H9 (cell line): ENCODE data around the gene ERN1. TPM values are rescaled to one million over a fixed set of nuclear protein-coding genes. Genes with fewer than 3 reads are reported as not detected.

Experiments used
- DNase-seq: peaks from one replicate; pipeline ENCODE4 v3.0.0-alpha.2; 2017
- H2AFZ ChIP-seq: one replicate; pipeline ENCODE4 v1.6.1; 2013; ENCODE audit warnings: mild to moderate bottlenecking, low read length, control low read depth, moderate library complexity
- H2AK5ac ChIP-seq: 2 replicates; pipeline ENCODE4 v1.6.1; 2013; ENCODE audit warnings: low read length, control low read depth, mixed read lengths; ENCODE audit not compliant: insufficient read length
- H2BK120ac ChIP-seq: one replicate; pipeline ENCODE4 v1.6.1; 2013; ENCODE audit warnings: low read depth, mild to moderate bottlenecking, low read length, control low read depth, inconsistent platforms; ENCODE audit not compliant: poor library complexity, severe bottlenecking
- H2BK12ac ChIP-seq: 2 replicates; pipeline ENCODE4 v1.6.1; 2013; ENCODE audit warnings: low read length, control low read depth, mixed read lengths, low read depth; ENCODE audit not compliant: insufficient read length
- H2BK15ac ChIP-seq: 2 replicates; pipeline ENCODE4 v1.6.1; 2013; ENCODE audit warnings: low read depth, low read length, control low read depth
- H2BK20ac ChIP-seq: one replicate; pipeline ENCODE4 v1.6.1; 2013; ENCODE audit warnings: low read depth, mild to moderate bottlenecking, low read length, control low read depth, inconsistent platforms; ENCODE audit not compliant: poor library complexity, severe bottlenecking
- H2BK5ac ChIP-seq: 2 replicates; pipeline ENCODE4 v1.6.1; 2013; ENCODE audit warnings: low read length, control low read depth, mixed read lengths; ENCODE audit not compliant: insufficient read length
- H3K14ac ChIP-seq: 2 replicates; pipeline ENCODE4 v1.6.1; 2013; ENCODE audit warnings: low read length, control low read depth; ENCODE audit not compliant: insufficient read depth
- H3K18ac ChIP-seq: 2 replicates; pipeline ENCODE4 v1.6.1; 2013; ENCODE audit warnings: low read depth, mild to moderate bottlenecking, mixed read lengths, low read length, control low read depth; ENCODE audit not compliant: insufficient read length
- H3K23ac ChIP-seq: 2 replicates; pipeline ENCODE4 v1.6.1; 2013; ENCODE audit warnings: low read length, control low read depth, mixed read lengths, low read depth; ENCODE audit not compliant: insufficient read length
- H3K23me2 ChIP-seq: 2 replicates; pipeline ENCODE4 v1.6.1; 2013; ENCODE audit warnings: low read depth, mild to moderate bottlenecking, mixed read lengths, low read length, control low read depth; ENCODE audit not compliant: insufficient read length, poor library complexity, severe bottlenecking
- H3K27ac ChIP-seq: 2 replicates; pipeline ENCODE4 v1.5.1; 2013; ENCODE audit warnings: low read length, control low read depth, mixed read lengths, low read depth; ENCODE audit not compliant: insufficient read length
- H3K27me3 ChIP-seq: 2 replicates; pipeline ENCODE4 v1.6.1; 2013; ENCODE audit warnings: low read length, control low read depth, inconsistent platforms; ENCODE audit not compliant: insufficient read depth
- H3K4ac ChIP-seq: 2 replicates; pipeline ENCODE4 v1.6.1; 2013; ENCODE audit warnings: low read depth, mild to moderate bottlenecking, control low read depth, inconsistent platforms, low read length, moderate library complexity
- H3K4me1 ChIP-seq: 2 replicates; pipeline ENCODE4 v1.6.1; 2013; ENCODE audit warnings: low read length, control low read depth, inconsistent platforms; ENCODE audit not compliant: insufficient read depth
- H3K4me2 ChIP-seq: 2 replicates; pipeline ENCODE4 v1.6.1; 2013; ENCODE audit warnings: low read length, control low read depth, mixed read lengths; ENCODE audit not compliant: insufficient read length, insufficient read depth
- H3K56ac ChIP-seq: 2 replicates; pipeline ENCODE4 v1.6.1; 2013; ENCODE audit warnings: low read depth, mild to moderate bottlenecking, mixed read lengths, low read length, control low read depth; ENCODE audit not compliant: insufficient read length
- H3K79me1 ChIP-seq: 2 replicates; pipeline ENCODE4 v1.6.1; 2013; ENCODE audit warnings: low read depth, mild to moderate bottlenecking, moderate library complexity, low read length, control low read depth, inconsistent platforms; ENCODE audit not compliant: insufficient read depth, poor library complexity, severe bottlenecking
- H3K79me2 ChIP-seq: 2 replicates; pipeline ENCODE4 v1.6.1; 2013; ENCODE audit warnings: low read length, control low read depth, inconsistent platforms; ENCODE audit not compliant: insufficient read depth
- H3K9ac ChIP-seq: 2 replicates; pipeline ENCODE4 v1.6.1; 2013; ENCODE audit warnings: low read length, control low read depth, mixed read lengths; ENCODE audit not compliant: insufficient read length; ENCODE audit errors: extremely low read depth
- H3K9me3 ChIP-seq: one replicate; pipeline ENCODE4 v1.6.1; 2013; ENCODE audit warnings: low read depth, low read length, inconsistent platforms; ENCODE audit not compliant: control insufficient read depth
- H3T11ph ChIP-seq: one replicate; pipeline ENCODE4 v1.6.1; 2013; ENCODE audit warnings: mild to moderate bottlenecking, low read length, control low read depth, inconsistent platforms
- H4K20me1 ChIP-seq: one replicate; pipeline ENCODE4 v1.6.1; 2013; ENCODE audit not compliant: control insufficient read depth, insufficient read length, insufficient read depth
- H4K5ac ChIP-seq: 2 replicates; pipeline ENCODE4 v1.6.1; 2013; ENCODE audit warnings: low read depth, mild to moderate bottlenecking, mixed read lengths, low read length, control low read depth; ENCODE audit not compliant: insufficient read length
- H4K8ac ChIP-seq: replicated peaks from 2 replicates; pipeline ENCODE4 v1.6.1; 2013; ENCODE audit warnings: low read length, control low read depth, mixed read lengths, low read depth; ENCODE audit not compliant: insufficient read length
- H4K91ac ChIP-seq: 2 replicates; pipeline ENCODE4 v1.6.1; 2013; ENCODE audit warnings: low read depth, mild to moderate bottlenecking, moderate library complexity, mixed read lengths, low read length, control low read depth; ENCODE audit not compliant: insufficient read length
- H3K27ac Mint-ChIP-seq, 3 experiments: 2 replicates in 2 of 3; 3 replicates in 1 of 3; pipeline ENCODE4 v1.8.0; 2020 to 2021; ENCODE audit warnings: mixed read lengths in 3 of 3, mild to moderate bottlenecking in 1 of 3, moderate library complexity in 1 of 3
- H3K27me3 Mint-ChIP-seq: 2 replicates; pipeline ENCODE4 v1.8.0; 2021; ENCODE audit warnings: low read depth, mild to moderate bottlenecking, moderate library complexity, mixed read lengths
- H3K36me3 Mint-ChIP-seq, 3 experiments: 2 replicates in 2 of 3; 3 replicates in 1 of 3; pipeline ENCODE4 v1.8.0; 2020 to 2021; ENCODE audit warnings: low read depth in 3 of 3, mixed read lengths in 3 of 3; ENCODE audit not compliant: insufficient read depth in 1 of 3
- H3K4me1 Mint-ChIP-seq, 2 experiments: 2 replicates each; pipeline ENCODE4 v1.8.0; 2020; ENCODE audit warnings: mixed read lengths in 2 of 2
- H3K4me3 Mint-ChIP-seq, 2 experiments: 2 replicates in 1 of 2; 3 replicates in 1 of 2; pipeline ENCODE4 v1.8.0; 2020 to 2021; ENCODE audit warnings: mild to moderate bottlenecking in 2 of 2, mixed read lengths in 2 of 2, moderate library complexity in 1 of 2
- H3K9me3 Mint-ChIP-seq, 2 experiments: 2 replicates in 1 of 2; 3 replicates in 1 of 2; pipeline ENCODE4 v1.8.0; 2020; ENCODE audit warnings: mild to moderate bottlenecking in 2 of 2, mixed read lengths in 2 of 2, moderate library complexity in 1 of 2
- WGBS: extraction: QIAGEN DNeasy Blood & Tissue Kit; methylation state at CpG from one replicate; pipeline ENCODE4 v1.1.7; 2013; ENCODE audit warnings: missing lambda C conversion rate, low lambda C conversion rate, mixed read lengths; ENCODE audit not compliant: insufficient read length; ENCODE audit errors: extremely low coverage; 5-methylcytosine and 5-hydroxymethylcytosine counted together
- total RNA-seq: library from RNA; stranded (reverse); gene quantifications from 2 replicates; pipeline ENCODE4 v1.2.1, GENCODE V29; 2021
- TF ChIP-seq, protein P1 (sequence below): fragments of 200-600 bp; sonication (generic); conservative IDR thresholded peaks from 3 replicates; pipeline ENCODE4 v1.8.0; 2021; ENCODE audit warnings: antibody characterized with exemption, mild to moderate bottlenecking

Gene ERN1
- total RNA-seq, 1 experiment from 2014 or later, result 5.0 TPM

DNA sequence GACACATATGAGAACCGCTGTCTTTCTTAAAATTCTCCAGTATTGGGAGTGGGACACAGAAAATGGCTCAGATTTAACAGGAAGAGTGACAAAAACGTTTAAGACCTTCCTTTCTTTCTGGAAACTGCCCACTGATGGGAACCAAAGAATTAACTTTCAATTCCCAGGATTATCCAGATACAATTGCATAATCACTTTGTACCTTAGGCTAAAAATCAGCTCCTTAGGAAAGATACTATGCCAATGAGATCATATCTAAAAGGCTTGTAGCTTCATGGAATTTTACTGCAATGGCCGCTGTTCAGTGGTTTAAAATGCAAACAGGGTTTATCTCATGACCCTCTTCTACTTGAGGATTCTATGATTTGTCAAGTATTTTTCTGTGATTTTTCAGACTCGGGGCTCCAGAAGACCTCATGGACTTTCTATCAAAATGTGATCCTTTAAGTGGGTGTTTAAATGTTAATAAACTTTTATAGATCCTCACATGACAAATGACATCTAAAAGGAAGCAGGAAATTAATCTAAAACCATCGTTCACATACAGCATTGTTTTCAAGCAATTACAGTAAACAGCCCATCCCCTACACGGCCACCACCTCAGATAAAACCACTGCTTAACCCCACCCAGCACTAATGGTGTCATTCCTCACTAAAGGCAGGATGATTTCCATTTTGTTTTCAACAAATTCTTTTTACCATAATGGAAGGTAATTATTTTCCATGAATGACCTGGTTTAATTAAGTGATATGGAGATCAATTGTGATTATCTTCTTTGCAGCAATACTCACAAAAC is 31.6 kb upstream of the ERN1 start:
- Histone ChIP-seq H2BK20ac (no peak overlapping the region), H3K14ac (no peak overlapping the region), H2BK15ac (no peak overlapping the region), H3K23me2 (no peaks in the 10 kb centered on the region), H3K4me2 (no peak overlapping the region), H3K56ac (no peak overlapping the region), H3K9ac (no peak overlapping the region), H4K20me1 (no peaks in the 10 kb centered on the region), H3K79me1 (no peaks in the 10 kb centered on the region), H2AK5ac (no peak overlapping the region), H3K27ac (no peak overlapping the region), H3K23ac (no peak overlapping the region), H2BK12ac (no peak overlapping the region), H2BK5ac (no peak overlapping the region), H3K27me3 (no peaks in the 10 kb centered on the region), H3K4me1 (peaks cover 3% of the 10 kb centered on the region), H4K5ac (no peak overlapping the region), H3K4ac (no peak overlapping the region), H2AFZ (no peak overlapping the region), H2BK120ac (no peak overlapping the region), H3K9me3 (no peaks in the 10 kb centered on the region), H4K91ac (no peak overlapping the region), H3K18ac (no peak overlapping the region), H4K8ac (no peak overlapping the region), H3T11ph (no peak overlapping the region), H3K79me2 (no peaks in the 10 kb centered on the region)
- WGBS, result no CpG with 5 or more reads among the region's 6 CpGs
- DNase-seq, result no peak
- Mint-ChIP-seq H3K9me3 (no peaks in the 10 kb centered on the region), H3K4me3 (no peak overlapping the region), H3K36me3 (no peaks in the 10 kb centered on the region; a peak in 2 of 7 replicates), H3K27ac (no peak overlapping the region), H3K27me3 (no peaks in the 10 kb centered on the region), H3K4me1 (peaks cover 17% of the 10 kb centered on the region in 2 experiments)
- TF ChIP-seq, protein P1, sequence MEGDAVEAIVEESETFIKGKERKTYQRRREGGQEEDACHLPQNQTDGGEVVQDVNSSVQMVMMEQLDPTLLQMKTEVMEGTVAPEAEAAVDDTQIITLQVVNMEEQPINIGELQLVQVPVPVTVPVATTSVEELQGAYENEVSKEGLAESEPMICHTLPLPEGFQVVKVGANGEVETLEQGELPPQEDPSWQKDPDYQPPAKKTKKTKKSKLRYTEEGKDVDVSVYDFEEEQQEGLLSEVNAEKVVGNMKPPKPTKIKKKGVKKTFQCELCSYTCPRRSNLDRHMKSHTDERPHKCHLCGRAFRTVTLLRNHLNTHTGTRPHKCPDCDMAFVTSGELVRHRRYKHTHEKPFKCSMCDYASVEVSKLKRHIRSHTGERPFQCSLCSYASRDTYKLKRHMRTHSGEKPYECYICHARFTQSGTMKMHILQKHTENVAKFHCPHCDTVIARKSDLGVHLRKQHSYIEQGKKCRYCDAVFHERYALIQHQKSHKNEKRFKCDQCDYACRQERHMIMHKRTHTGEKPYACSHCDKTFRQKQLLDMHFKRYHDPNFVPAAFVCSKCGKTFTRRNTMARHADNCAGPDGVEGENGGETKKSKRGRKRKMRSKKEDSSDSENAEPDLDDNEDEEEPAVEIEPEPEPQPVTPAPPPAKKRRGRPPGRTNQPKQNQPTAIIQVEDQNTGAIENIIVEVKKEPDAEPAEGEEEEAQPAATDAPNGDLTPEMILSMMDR, result no peak
